GM19239 (cell line): ENCODE results near the gene RFX3.
"Not testable (repeated sequence)": the region's sequence is repeated elsewhere in the genome, so short reads cannot be mapped to it uniquely, and the experiment has no call there.

Experiments used
- DNase-seq: peaks from one replicate; pipeline ENCODE4 v3.0.0; 2011; ENCODE audit warnings: low spot score; ENCODE audit not compliant: insufficient read length
- FAIRE-seq: peaks from 2 replicates; lab custom pipeline; 2011; peaks lifted over from hg19 to GRCh38; lab: Jason Lieb, UNC

Gene RFX3

DNA sequence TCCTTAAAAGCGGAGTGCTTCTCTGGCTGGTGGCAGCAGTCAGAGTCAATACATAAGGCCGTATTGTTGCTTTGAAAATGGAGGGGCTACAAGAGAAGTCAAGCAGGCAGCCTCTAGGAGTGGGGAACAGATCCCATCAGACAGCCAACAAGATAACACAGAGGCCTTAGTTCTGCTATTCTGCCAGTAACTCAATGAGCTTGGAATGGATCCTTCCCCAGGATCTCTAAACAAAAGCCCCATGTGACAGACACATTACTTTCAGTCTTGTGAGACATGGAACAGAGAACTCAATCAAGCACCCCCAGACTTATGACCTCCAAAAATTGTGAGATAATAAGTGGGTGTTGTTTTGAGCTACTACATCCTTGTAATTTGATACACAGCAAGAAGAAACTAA is 158.6 kb downstream of the RFX3 start:
- FAIRE-seq (no peak), DNase-seq (no peak)

DNA sequence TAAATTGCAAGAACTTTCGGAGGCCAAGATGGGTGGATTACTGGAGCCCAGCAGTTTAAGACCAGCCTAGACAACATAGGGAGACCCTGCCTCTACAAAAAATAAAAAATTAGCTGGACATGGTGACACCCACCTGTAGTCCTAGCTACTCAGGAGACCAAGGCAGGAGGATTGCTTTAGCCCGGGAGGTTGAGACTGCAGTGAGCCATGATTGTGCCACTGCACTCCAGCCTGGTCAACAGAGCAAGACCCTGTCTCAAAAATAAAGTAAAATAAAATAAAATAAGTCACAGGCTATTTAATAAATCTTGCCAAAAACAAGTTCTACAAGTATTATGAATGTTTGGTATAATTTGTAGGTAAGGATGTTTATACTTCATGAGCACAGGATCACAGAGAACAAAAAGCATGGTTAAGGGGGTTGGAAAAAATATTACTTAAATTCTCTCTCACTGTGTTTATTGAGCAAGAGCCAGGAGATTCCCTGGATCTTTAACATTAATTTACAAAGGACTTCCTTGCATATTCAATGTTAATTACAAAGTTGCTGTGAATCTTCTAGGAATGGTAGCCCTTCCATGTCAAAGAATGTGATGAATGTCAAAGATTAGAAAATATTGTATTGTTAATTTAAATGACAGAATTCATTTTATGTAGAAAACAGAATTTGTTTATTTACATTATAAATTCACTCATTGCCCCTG is 164.0 kb downstream of the RFX3 start:
- FAIRE-seq = no peak
- DNase-seq = no peak

DNA sequence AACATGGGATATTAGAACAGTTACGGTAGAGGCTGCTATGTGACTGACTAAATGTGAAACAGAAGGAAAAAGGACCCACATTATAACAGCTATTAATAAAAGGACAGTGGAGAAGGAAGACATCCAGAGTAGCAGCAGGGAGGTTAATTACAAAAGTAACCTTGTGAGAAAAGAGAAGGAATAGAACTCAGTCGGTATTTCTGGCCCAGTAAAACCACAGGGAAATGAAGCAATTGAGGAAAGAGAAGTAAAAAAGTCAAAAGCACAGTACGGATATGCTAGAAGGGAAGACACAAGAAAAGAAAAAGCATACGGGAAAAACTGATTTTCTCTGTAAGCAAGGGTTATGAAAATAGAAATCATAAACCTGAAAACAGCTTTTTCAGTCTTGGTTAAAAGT is 164.7 kb downstream of the RFX3 start:
- no peak for FAIRE-seq
- DNase-seq = no peak

DNA sequence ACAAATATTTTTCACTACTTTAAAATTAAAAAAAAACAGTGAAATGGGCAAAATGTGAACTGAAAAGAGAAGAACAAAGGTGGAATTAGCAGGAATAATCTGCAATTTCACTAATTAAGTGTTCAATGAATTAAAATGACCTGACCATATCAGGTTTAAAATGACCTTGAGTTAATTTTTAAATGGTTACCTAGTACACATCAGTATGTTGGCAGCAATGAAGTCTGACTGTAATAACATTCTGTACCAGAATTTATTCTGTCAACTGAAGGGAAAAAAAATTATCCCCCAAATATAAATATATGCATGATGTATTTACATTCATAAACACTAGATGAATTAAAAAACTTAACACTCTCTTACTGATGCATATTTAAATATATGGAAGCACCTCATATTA is 165.6 kb downstream of the RFX3 start:
- FAIRE-seq = peak; percentile 59
- DNase-seq = no peak

DNA sequence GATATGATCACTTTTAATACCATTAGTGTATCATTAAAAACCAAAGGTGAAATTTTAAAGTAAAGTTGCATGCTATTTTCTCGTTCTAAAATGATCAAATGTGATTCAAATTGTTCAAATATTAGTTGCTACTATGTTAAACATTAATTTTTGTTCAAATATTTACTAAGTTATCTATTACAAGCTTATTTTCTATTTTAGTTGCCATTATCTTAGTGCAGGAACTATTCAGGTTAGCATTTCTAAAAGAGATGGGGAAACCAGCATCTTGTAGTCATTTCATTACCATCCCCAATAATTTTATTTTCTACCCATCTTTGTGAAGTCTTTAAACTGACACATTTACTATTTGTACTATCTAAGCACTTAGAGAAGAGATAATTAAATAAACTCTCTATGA is 166.0 kb downstream of the RFX3 start:
- no peak for FAIRE-seq
- DNase-seq = no peak

DNA sequence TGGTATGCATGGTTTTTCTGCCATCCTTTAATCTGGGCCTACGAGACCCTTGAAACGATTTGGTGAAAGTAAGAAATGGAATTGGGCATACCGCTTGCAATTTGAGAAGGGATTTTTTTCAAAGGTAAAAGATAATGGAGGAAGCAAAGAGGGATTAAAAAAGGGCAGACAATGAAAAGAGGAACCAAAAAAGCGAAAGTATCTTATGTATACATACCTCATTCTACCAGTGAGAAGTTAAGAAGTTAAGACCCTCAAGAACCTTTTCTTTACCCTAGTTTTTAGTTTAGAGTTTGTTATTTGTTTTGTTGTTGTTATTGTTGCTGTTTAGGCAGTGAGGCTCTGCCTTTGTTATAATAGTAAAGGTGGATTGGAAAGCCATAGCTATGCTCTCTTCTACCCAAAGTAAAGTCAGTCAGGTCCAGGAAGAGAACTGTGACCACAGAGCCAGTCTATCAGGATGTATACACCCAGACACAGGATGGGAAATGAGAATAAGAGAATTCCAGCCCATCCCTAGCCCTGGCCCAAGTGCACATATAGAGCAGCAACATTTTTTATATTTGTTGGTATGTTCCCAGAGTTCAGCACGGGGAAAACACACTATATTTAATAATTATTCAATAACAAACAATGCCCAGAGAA is 166.6 kb downstream of the RFX3 start:
- peak; percentile 39 for FAIRE-seq
- no peak for DNase-seq

DNA sequence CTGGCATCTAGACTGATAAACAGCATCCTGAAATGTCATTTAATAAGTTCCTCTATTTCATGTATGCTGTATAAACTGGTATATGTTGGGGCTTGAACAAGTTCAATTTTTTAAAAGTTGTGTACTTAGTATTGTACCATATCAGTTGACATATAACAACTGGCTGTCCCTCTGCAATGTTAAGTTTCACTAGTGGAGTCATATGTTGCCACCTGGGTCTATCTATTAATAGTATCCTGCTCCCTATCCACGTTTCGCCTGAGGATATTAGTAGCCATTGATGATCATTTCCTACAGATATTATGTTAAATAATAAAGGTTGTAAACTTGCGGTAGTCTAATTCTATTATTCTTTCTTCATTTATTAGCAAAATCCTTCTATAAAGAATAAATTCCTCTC is 177.6 kb downstream of the RFX3 start:
- no peak for FAIRE-seq
- DNase-seq = no peak

DNA sequence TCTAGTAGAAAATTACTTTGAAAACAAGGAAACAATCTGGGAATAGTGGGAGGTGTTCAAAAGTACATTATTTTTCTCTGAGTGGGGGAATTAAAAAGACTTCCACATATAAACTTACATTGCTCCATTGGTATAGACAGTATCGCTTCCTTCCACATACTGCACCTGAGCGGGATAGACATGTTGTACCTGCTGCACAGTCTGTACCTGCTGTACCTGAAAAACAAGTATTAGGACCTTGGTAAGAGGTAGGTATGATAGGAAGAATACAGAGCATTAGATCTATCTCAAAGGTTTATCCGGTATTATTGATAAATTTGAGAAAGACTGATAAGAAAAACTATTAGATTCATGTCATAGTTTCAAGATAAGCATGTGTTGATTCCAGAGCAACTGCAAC is 179.3 kb downstream of the RFX3 start:
- DNase-seq = no peak
- no peak for FAIRE-seq

DNA sequence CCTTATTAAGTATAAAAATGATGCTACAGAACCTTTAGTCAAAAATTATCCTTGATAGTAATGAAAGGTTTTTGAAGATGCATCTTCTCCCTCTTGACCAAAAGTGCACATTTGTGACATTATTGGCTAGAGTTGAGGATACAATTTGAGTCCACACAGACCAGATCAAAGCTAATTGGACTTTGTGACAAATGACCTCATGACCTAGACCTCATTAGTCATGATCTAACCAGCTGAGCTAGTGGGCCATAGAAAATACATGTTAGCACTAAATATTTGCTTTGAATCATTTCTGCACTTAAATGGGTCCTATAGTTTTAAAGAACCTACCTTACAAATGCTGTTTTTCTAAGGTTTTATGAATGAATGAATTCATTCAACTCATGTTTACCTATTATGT is 182.1 kb downstream of the RFX3 start:
- no peak for DNase-seq
- FAIRE-seq = no peak

DNA sequence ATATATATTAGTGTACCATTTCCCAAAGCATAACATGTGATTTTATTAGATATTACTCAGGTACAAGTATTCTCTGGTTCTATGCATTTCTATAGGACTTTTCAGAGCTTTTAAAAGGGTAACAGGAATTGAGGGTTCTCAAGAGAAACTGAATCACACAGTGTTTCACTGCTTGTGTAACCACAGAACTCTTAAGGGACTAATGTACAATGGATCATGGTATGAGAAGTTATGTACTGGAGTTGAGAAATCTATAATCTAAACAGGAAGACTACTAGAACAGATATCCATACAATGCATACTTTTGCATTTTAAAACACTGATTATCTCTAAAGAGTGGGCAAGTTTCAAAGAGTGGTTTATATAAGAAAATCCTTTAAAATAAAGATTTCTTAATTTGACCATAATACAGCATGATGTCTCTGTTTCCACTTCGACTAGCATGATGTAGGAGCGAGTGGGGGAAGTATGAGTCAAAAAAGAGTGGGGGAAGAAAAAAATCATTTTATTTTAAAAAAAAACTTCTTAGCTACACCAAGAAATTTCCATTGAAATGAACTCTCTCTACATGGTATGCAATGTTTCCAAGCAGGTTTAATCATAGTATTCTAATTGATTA is 183.5 kb downstream of the RFX3 start:
- no peak for DNase-seq
- FAIRE-seq = peak; percentile 23

DNA sequence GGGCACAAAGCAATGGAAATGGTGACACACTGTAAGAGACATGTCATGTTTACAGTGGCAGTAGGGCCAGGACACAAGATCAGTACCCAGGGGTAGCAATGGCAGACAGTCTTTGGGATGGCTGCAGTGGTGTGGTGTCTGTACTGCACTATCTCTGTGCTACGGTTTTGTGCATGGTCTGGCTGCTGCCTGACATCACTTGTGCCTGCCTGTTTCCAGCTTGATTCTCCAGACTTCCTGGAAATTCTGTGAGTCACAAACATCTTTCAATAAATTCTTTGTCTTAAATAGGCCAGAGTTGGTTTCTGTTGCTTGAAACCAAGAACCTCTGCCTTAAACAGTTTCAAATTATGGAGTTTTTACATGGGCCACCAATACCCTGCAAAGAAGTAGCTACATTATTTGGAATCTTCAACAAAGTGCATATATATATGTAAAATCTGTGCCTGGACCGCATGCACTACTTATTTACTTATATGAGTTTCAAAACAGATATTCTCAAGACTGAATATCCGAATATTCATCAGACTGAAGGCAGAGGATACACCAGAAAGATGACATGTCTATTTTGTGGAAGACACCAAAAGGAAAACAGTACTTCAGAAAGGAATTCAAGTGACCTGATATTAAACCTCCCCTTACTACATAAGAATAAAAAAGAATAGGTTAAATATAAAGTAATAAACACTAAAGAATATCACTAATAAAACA is 188.1 kb downstream of the RFX3 start:
- DNase-seq = no peak

DNA sequence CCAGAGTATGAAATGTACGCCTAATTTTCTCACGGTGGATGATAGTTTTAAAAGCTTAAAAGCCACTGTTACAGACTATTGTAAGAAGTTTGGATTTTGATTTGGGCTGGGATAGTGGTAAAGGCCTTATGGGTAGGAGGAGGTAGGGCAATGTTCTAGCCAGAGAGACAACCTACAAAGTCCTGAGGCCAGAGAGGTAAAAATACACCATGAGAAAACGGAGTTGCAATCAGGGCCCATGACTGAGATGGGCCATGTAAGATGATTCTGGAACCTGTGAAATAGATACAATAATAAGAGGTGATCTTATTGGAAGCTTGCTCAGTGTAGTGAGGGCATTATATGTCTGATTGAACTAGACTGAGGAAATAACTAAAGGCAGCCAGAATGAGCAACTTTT is 188.8 kb downstream of the RFX3 start:
- DNase-seq (no peak), FAIRE-seq (no peak)

More for the DNA sequence above, 188.1 kb downstream of the RFX3 start:
- no peak for FAIRE-seq

DNA sequence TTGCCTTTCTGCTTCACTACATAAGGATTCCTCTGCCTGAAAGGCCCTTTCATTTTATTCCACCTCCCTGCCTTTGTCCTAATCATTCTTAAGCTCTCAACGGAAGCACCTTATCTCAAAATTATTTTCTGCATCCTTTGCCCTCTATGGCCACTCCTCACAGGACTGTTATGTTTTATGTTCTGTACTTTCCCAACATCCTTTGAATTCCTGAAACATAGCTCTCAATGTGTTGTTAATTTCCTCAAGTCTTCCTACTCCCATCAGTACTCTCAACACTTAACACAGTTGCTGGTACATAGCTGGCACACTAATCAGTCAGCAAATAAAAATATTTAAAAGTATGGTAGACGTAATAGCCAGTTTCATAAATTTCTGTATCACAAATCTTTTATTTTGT is 193.0 kb downstream of the RFX3 start:
- no peak for FAIRE-seq
- DNase-seq = no peak

DNA sequence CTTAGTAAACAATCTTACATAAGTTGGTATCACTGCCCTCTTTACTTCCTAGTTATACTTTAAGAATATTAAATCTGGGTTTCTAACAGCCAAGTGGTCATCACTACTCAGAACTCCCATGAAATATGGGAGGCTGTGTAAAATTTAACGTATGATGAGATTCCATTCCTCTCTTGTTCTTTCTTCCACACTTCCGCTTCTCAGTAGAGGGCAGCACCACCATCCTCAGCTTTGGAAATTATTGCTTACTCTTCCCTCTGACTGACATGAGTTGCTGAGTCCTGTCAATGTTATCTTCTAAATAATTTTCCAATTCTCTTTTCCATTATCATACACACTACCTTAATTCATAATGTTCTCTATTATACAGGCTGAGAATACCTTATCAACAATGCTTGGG is 194.0 kb downstream of the RFX3 start:
- FAIRE-seq (peak; percentile 11), DNase-seq (no peak)

DNA sequence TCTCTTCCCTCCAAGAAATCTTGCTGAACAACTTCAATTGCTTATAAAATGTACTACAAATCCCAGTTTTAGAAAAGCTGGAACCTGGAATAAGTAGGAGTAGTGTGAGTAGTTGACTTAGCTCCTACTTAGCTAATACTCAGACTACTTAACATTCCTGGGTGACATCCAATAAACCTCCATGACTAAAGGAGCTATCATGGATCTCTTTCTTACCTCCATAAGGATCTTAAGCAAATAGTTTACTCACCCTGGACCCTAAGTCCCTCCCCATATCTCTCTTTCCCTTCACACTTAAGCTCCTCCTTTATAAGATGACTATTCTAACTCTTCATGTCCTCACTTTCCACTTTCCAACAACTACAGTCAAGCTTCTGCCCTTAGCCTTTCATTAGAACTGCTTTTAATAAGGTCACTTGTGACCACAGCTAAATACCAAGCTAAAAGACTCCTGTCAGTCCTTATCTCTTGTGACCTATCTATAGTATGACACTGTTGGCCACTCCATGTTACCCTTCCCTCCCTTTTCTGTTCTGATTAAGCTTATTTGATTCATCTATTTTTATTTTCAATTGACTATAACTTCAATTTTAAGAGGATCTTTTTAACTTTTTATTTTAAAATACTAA is 194.9 kb downstream of the RFX3 start:
- no peak for FAIRE-seq
- no peak for DNase-seq

DNA sequence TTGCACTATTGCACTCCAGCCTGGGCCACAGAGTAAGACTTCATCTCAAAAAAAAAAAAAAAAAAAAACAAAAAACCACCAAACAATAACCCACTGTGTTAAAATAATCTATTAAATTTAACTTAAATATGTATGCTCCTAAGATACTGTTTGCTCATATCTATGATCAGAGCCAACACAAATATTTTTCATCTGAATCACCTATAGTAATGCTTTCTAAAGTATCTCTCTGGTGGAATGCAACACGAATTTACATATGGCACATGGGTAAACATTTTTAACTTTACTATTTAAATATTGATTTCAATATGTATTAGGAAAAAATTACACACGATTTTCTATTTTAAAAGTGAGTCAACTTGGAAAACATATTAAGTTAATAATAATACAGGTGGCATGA is 196.4 kb downstream of the RFX3 start:
- no peak for FAIRE-seq
- DNase-seq = no peak

DNA sequence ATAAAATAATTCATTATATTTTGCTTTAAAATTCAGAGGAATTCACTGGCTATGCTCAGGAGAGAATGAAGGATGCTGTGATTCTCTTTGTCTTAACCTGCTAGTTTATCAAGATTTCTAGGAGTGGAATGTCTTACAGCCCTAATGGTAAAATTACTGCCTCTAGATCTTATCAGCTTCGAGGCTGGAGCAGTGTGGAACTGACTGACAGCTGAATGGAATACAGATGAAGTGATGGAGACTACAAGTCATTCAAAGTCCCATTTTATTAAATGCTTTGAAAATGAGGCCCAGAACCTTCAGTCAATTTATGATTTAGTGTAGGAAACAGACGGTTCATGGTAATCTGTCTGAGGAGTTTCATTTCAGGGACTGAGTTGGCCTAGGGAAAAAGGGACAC is 202.1 kb downstream of the RFX3 start:
- DNase-seq = no peak
- FAIRE-seq = no peak

DNA sequence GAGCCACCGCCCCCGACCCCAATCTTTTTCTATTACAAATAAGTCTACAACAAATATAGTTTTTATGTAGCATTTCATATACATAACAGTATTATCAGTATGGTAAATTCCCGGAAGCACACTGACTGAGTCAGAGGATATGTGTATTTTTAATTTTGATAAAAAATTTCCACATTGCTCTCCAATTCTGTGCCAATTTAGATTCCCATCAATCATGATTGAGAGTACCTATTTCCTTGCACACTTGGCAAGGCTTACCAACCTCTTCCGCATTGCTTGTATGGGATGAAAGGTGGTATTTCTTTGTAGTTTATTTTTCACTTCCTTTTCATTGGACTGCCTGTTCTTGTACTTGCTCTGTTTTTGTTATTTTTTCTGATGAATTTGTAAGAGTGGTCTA is 204.6 kb downstream of the RFX3 start:
- no peak for DNase-seq
- no peak for FAIRE-seq

DNA sequence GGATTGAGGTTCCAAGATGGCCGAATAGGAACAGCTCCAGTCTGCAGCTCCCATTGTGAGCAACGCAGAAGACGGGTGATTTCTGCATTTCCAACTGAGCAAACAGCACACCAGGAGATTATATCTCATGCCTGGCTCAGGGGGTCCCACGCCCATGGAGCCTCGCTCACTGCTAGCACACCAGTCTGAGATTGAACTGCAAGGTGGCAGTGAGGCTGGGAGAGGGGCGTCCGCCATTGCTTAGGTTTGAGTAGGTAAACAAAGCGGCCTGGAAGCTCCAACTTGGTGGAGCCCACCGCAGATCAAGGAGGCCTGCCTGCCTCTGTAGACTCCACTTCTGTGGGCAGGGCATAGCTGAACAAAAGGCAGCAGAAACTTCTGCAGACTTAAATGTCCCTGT is 213.2 kb downstream of the RFX3 start:
- FAIRE-seq, DNase-seq: not testable (repeated sequence)

DNA sequence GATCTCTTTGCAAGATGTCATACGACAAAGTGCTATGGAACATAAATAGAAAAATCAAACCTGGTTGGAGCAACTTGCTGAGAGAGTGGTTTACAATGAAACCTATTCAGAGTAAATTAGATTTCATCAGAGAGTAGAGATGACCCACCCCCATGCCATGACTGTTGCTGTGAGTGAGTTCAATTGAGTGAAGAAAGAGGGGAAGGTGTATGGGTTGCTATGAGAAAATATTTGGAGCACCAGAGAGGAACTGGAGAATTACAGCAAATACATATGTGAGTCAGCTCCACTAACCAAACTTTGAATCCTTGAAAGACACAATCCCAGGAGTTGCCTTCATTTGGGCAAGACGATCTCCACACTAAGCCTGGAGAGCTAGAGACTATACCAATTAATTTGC is 217.2 kb downstream of the RFX3 start:
- DNase-seq = no peak
- FAIRE-seq = no peak

DNA sequence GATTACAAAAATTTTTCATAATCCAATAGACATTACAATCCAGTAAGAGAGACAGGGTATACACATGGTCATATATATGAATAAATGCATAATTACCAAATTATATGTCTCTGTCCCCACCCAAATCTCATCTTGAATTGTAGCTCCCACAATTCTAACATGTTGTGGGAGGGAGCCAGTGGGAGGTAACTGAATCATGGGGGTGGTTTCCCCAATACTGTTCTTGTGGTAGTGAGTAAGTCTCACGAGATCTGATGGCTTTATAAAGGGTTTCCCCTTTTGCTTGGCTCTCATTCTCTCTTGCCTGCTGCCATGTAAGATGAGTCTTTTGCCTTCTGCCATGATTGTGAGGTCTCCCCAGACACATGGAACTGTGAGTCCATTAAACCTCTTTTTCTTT is 221.4 kb downstream of the RFX3 start:
- not testable (repeated sequence) for FAIRE-seq, DNase-seq
